Mesenchymal stem cell (in vitro differentiated cells and primary cell): ENCODE data around the gene A1CF.
"Not testable (repeated sequence)": the region's sequence is repeated elsewhere in the genome, so short reads cannot be mapped to it uniquely, and the experiment has no call there.

Experiments
- DNase-seq: peaks from one replicate; pipeline ENCODE4 v3.0.0-alpha.2; 2013
- H2AFZ ChIP-seq: one replicate; pipeline ENCODE4 v1.6.1; 2013; ENCODE audit warnings: low read depth, mild to moderate bottlenecking, control low read depth, inconsistent platforms, low read length, moderate library complexity
- H2AK5ac ChIP-seq: 2 replicates; pipeline ENCODE4 v1.6.1; 2013; ENCODE audit warnings: low read length, moderate library complexity, mild to moderate bottlenecking, inconsistent platforms; ENCODE audit not compliant: severe bottlenecking
- H2BK120ac ChIP-seq: one replicate; pipeline ENCODE4 v1.6.1; 2013; ENCODE audit warnings: low read depth, mild to moderate bottlenecking, inconsistent platforms, low read length, moderate library complexity
- H2BK12ac ChIP-seq, 2 experiments: one replicate each; pipeline ENCODE4 v1.6.1; 2013; ENCODE audit warnings: inconsistent platforms in 2 of 2, low read length in 2 of 2, mild to moderate bottlenecking in 2 of 2, moderate library complexity in 2 of 2, control low read depth in 1 of 2
- H2BK15ac ChIP-seq: one replicate; pipeline ENCODE4 v1.6.1; 2013; ENCODE audit warnings: mild to moderate bottlenecking, low read depth, inconsistent platforms; ENCODE audit not compliant: poor library complexity, severe bottlenecking
- H2BK5ac ChIP-seq: 2 replicates; pipeline ENCODE4 v1.6.1; 2013; ENCODE audit warnings: low read depth, mild to moderate bottlenecking, low read length, control low read depth, inconsistent platforms; ENCODE audit not compliant: poor library complexity, severe bottlenecking
- H3K14ac ChIP-seq, 2 experiments: one replicate each; pipeline ENCODE4 v1.6.1; 2013; ENCODE audit warnings: inconsistent platforms in 2 of 2, low read length in 2 of 2, control low read depth in 1 of 2, mild to moderate bottlenecking in 1 of 2, moderate library complexity in 1 of 2
- H3K18ac ChIP-seq, 2 experiments: one replicate each; pipeline ENCODE4 v1.6.1; 2013; ENCODE audit warnings: inconsistent platforms in 2 of 2, low read length in 2 of 2, control low read depth in 1 of 2, low read depth in 1 of 2, mild to moderate bottlenecking in 1 of 2
- H3K23ac ChIP-seq, 2 experiments: one replicate each; pipeline ENCODE4 v1.6.1; 2013; ENCODE audit warnings: inconsistent platforms in 2 of 2, low read length in 2 of 2, mild to moderate bottlenecking in 2 of 2, moderate library complexity in 2 of 2, control low read depth in 1 of 2
- H3K27ac ChIP-seq: 2 replicates; pipeline ENCODE4 v1.5.1; 2013; ENCODE audit warnings: mild to moderate bottlenecking, moderate library complexity, low read length, control low read depth, inconsistent platforms; ENCODE audit not compliant: poor library complexity, severe bottlenecking
- H3K27me3 ChIP-seq, 2 experiments: 2 replicates each; pipeline versions ENCODE4 v1.6.1 to v1.7.0; 2013; ENCODE audit warnings: low read length in 2 of 2, mild to moderate bottlenecking in 2 of 2, moderate library complexity in 2 of 2, control low read depth in 1 of 2, inconsistent platforms in 1 of 2; ENCODE audit not compliant: control insufficient read depth in 1 of 2, insufficient read depth in 1 of 2
- H3K36me3 ChIP-seq, 2 experiments: 2 replicates each; pipeline versions ENCODE4 v1.6.1 to v1.7.0; 2013; ENCODE audit warnings: low read length in 2 of 2, control low read depth in 1 of 2, inconsistent platforms in 1 of 2, low read depth in 1 of 2, mild to moderate bottlenecking in 1 of 2; ENCODE audit not compliant: insufficient read depth in 2 of 2, control insufficient read depth in 1 of 2
- H3K4ac ChIP-seq, 2 experiments: one replicate each; pipeline ENCODE4 v1.6.1; 2013; ENCODE audit warnings: inconsistent platforms in 2 of 2, low read length in 2 of 2, mild to moderate bottlenecking in 2 of 2, moderate library complexity in 2 of 2, control low read depth in 1 of 2, low read depth in 1 of 2
- H3K4me1 ChIP-seq: 2 replicates; pipeline ENCODE4 v1.6.1; 2013; ENCODE audit warnings: low read depth, low read length, control low read depth; ENCODE audit not compliant: control insufficient read depth, insufficient read depth
- H3K4me2 ChIP-seq: 2 replicates; pipeline ENCODE4 v1.6.1; 2013; ENCODE audit warnings: low read length, mild to moderate bottlenecking, inconsistent platforms; ENCODE audit not compliant: poor library complexity, severe bottlenecking
- H3K4me3 ChIP-seq, 2 experiments: 2 replicates each; pipeline versions ENCODE4 v1.5.1 to v1.7.0; 2013; ENCODE audit warnings: low read length in 2 of 2, mild to moderate bottlenecking in 2 of 2, control low read depth in 1 of 2, low read depth in 1 of 2; ENCODE audit not compliant: insufficient read depth in 1 of 2
- H3K79me1 ChIP-seq: replicated peaks from 2 replicates; pipeline ENCODE4 v1.6.1; 2013; ENCODE audit warnings: mild to moderate bottlenecking, control low read depth, low read length, inconsistent platforms; ENCODE audit not compliant: poor library complexity, severe bottlenecking
- H3K9ac ChIP-seq: 2 replicates; pipeline ENCODE4 v1.7.0; 2013; ENCODE audit warnings: mild to moderate bottlenecking, low read length, moderate library complexity
- H3K9me3 ChIP-seq: 2 replicates; pipeline ENCODE4 v1.7.0; 2013; ENCODE audit warnings: mild to moderate bottlenecking, low read length; ENCODE audit not compliant: control insufficient read depth
- H4K8ac ChIP-seq: one replicate; pipeline ENCODE4 v1.6.1; 2013; ENCODE audit warnings: inconsistent platforms, mild to moderate bottlenecking, low read length, moderate library complexity
- H4K91ac ChIP-seq: one replicate; pipeline ENCODE4 v1.6.1; 2013; ENCODE audit warnings: mild to moderate bottlenecking, low read length, inconsistent platforms
- WGBS: methylation state at CpG from one replicate; pipeline ENCODE4 v1.1.7; 2013; ENCODE audit warnings: mixed read lengths; 5-methylcytosine and 5-hydroxymethylcytosine counted together

Gene A1CF

DNA sequence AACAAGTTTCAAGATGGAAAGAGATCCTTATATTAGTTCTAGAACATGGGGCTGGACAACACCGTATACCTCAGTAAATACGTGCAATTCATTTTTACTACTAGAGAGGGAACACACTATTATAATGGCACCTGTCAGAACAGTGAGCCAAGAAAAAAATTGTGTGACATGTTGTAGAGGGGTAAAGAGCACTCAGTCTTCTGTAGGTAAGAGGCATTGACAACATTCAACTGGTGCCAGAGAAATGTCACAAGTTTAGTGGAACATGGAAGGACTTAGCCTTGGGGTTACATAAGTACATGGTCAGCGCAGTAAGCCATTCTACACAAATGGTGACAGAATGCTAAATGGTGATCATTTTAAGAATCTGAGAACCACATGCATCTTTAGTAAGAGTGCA is 113.4 kb downstream of the A1CF start:
- H3K4ac ChIP-seq, H3K23ac ChIP-seq, H2BK15ac ChIP-seq, H2BK120ac ChIP-seq, H3K4me3 ChIP-seq, H3K36me3 ChIP-seq, H2AK5ac ChIP-seq, H3K4me2 ChIP-seq, H3K18ac ChIP-seq, H3K9me3 ChIP-seq, H3K27ac ChIP-seq, H3K14ac ChIP-seq, H2AFZ ChIP-seq, H4K8ac ChIP-seq, H2BK5ac ChIP-seq, H3K79me1 ChIP-seq, H3K4me1 ChIP-seq, H2BK12ac ChIP-seq, H3K27me3 ChIP-seq, H4K91ac ChIP-seq, H3K9ac ChIP-seq, DNase-seq: not testable (repeated sequence)
- WGBS, result no CpG with 5 or more reads among the region's 3 CpGs

- H3K4me3 ChIP-seq, H3K14ac ChIP-seq, H4K91ac ChIP-seq, H2BK5ac ChIP-seq, H2AK5ac ChIP-seq, H3K4ac ChIP-seq, H3K27me3 ChIP-seq, H2BK15ac ChIP-seq, H3K36me3 ChIP-seq, H3K18ac ChIP-seq, H3K4me1 ChIP-seq, H2BK120ac ChIP-seq, H3K27ac ChIP-seq, H3K79me1 ChIP-seq, H3K4me2 ChIP-seq, H3K9me3 ChIP-seq, H3K23ac ChIP-seq, H2BK12ac ChIP-seq, H2AFZ ChIP-seq, H4K8ac ChIP-seq: not testable (repeated sequence)
- WGBS, result 100% methylated on average over 3 of the region's 5 CpGs
- peak overlapping the region; percentile 22 for H3K9ac ChIP-seq
- DNase-seq, result peak; percentile 19
Measured at GRCh38 chr10:50766774-50767513, 118.5 kb downstream of the A1CF start.
